ENCODE measurements around the gene CTDSPL. TPM values are rescaled to one million over a fixed set of nuclear protein-coding genes. Genes with fewer than 3 reads are reported as not detected.

The CTDSPL gene, protein sequence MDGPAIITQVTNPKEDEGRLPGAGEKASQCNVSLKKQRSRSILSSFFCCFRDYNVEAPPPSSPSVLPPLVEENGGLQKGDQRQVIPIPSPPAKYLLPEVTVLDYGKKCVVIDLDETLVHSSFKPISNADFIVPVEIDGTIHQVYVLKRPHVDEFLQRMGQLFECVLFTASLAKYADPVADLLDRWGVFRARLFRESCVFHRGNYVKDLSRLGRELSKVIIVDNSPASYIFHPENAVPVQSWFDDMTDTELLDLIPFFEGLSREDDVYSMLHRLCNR
- 5.1 and 8.3 TPM in 2 replicates for polyA plus RNA-seq

GRCh38 chr3:37861620-37862041 lies at the start of gene CTDSPL:
CTDSPL (plus strand) TSS chr3:37861880; CDS start chr3:37862200, 320 bp downstream.

GRCh38 chr3:37990527-37990926 lies 128.8 kb downstream of the CTDSPL start, which contains the start of gene VILL:
VILL (plus strand) TSS chr3:37990786; CDS start chr3:37993673, 2,887 bp downstream.

GRCh38 chr3:38029400-38030125 lies 167.9 kb downstream of the CTDSPL start, which contains the start of gene PLCD1:
PLCD1 (minus strand) TSS chr3:38029642; CDS start chr3:38029539, 103 bp downstream.

Other genes with a start within 250 kb of the CTDSPL start
- gene VILL, start 128.9 kb downstream of the CTDSPL start, polyA plus RNA-seq = 0.34 and 1.0 TPM in 2 replicates
- gene PLCD1, start 167.8 kb downstream of the CTDSPL start, polyA plus RNA-seq = 6.3 and 8.4 TPM in 2 replicates
- gene DLEC1, start 177.3 kb downstream of the CTDSPL start, polyA plus RNA-seq = not detected in 2 replicates